Kidney (tissue), 14 donors: ENCODE data around the gene MYBBP1A. TPM values are rescaled to one million over a fixed set of nuclear protein-coding genes. Genes with fewer than 3 reads are reported as not detected.

Experiments used
- DNase-seq, 5 donors: peaks; one replicate each; pipeline ENCODE4 v3.0.0-alpha.2; 2013 to 2020
- FAIRE-seq: peaks from 2 replicates; lab custom pipeline; 2012; peaks lifted over from hg19 to GRCh38; lab: Jason Lieb, UNC
- H3K27ac ChIP-seq, 2 donors: one replicate each; pipeline ENCODE4 v1.7.0; 2013; ENCODE audit warnings: low read depth in 2 of 2, low read length in 2 of 2, inconsistent platforms in 1 of 2
- H3K27me3 ChIP-seq: one replicate; pipeline ENCODE4 v1.7.1; 2013; ENCODE audit warnings: low read length, inconsistent platforms; ENCODE audit not compliant: control insufficient read depth, insufficient read depth
- H3K36me3 ChIP-seq, 3 donors: one replicate each; pipeline versions ENCODE4 v1.7.0 to v1.7.1; 2013; ENCODE audit warnings: low read length in 3 of 3, control low read depth in 1 of 3, inconsistent platforms in 1 of 3; ENCODE audit not compliant: insufficient read depth in 3 of 3, control insufficient read depth in 2 of 3
- H3K4me1 ChIP-seq, 3 donors: one replicate each; pipeline versions ENCODE4 v1.7.0 to v1.7.1; 2013; ENCODE audit warnings: low read length in 3 of 3, inconsistent platforms in 1 of 3, low read depth in 1 of 3; ENCODE audit not compliant: control insufficient read depth in 2 of 3, insufficient read depth in 2 of 3
- H3K4me3 ChIP-seq, 3 donors: one replicate each; pipeline versions ENCODE4 v1.7.0 to v1.8.1; 2013; ENCODE audit warnings: low read length in 3 of 3, control low read depth in 1 of 3, inconsistent platforms in 1 of 3
- H3K9ac ChIP-seq, 3 donors: one replicate each; pipeline versions ENCODE4 v1.7.0 to v1.7.1; 2013; ENCODE audit warnings: low read length in 3 of 3, control low read depth in 1 of 3, inconsistent platforms in 1 of 3
- H3K9me3 ChIP-seq, 3 donors: one replicate each; pipeline versions ENCODE4 v1.7.0 to v1.7.1; 2013; ENCODE audit warnings: low read length in 3 of 3, control low read depth in 1 of 3, inconsistent platforms in 1 of 3; ENCODE audit not compliant: control insufficient read depth in 2 of 3, insufficient read depth in 1 of 3
- CTCF ChIP-seq: IDR thresholded peaks from 3 replicates; pipeline ENCODE4 v1.5.1; 2012; ENCODE audit warnings: mild to moderate bottlenecking, moderate library complexity, borderline replicate concordance; ENCODE audit not compliant: insufficient read depth; ENCODE audit errors: extremely low read depth
- intact Hi-C: fragments of 100-400 bp; cut with DNase I; formaldehyde crosslinking; loops from one replicate; pipeline ENCODE4 v1.11.1; 2022
- polyA plus RNA-seq: library from polyadenylated mRNA; stranded (reverse); fragments of 350-450 nt; fragmentation: Illumina TruSeq; extraction: RNeasy Lipid Tissue Mini Kit (QIAGEN cat#74804); gene quantifications from one replicate; pipeline ENCODE4 v1.2.3, GENCODE V29; 2014; ENCODE audit warnings: low read depth, low replicate concordance; ENCODE audit not compliant: insufficient read depth
- total RNA-seq: library from RNA; stranded (reverse); fragmentation: NEBNext Ultra II Directional; extraction: Animal tissue kit (Norgen Biotek cat#: 25700); gene quantifications from one replicate; pipeline ENCODE4 v1.2.1, GENCODE V29; 2021
- donor health status: control.
- donor health status: control.
- donor health status: control.
- donor health status: control.
- donor health status: control.
- donor health status: DM: yes; HTN: yes; CAD: no.
- donor health status: Normal renal cell carcinoma (clear cell type).

MYBBP1A gene
- total and polyA plus RNA-seq, 2 donors from 2014 or later = 11.9 to 51.6 TPM

GRCh38 chr17:4510618-4510941 is 44.6 kb downstream of the MYBBP1A start:
- intact Hi-C loops = no loop called here
- TF ChIP-seq CTCF = no peak
- no peak overlapping the region for H3K9ac ChIP-seq
- no peak for FAIRE-seq
- H3K4me3 ChIP-seq = no peak overlapping the region
- DNase-seq = no peak
- H3K27ac ChIP-seq = no peak overlapping the region
- no peaks in the 10 kb centered on the region for H3K36me3 ChIP-seq
- peaks cover 0 to 48% (median 36%) of the 10 kb centered on the region in 3 donors for H3K4me1 ChIP-seq
- H3K27me3 ChIP-seq = no peaks in the 10 kb centered on the region
- H3K9me3 ChIP-seq = no peaks in the 10 kb centered on the region

- peak overlapping the region in 1 of 2 donors; percentile 57 for H3K27ac ChIP-seq
- H3K9ac ChIP-seq = no peak overlapping the region
- FAIRE-seq (no peak), DNase-seq (peak in 1 of 5 donors; percentile 89)
- TF ChIP-seq CTCF = no peak
- H3K4me1 ChIP-seq = peaks cover 0 to 45% (median 33%) of the 10 kb centered on the region in 3 donors
- intact Hi-C loops = no loop called here
- H3K27me3 ChIP-seq = no peaks in the 10 kb centered on the region
- no peaks in the 10 kb centered on the region for H3K9me3 ChIP-seq
- H3K36me3 ChIP-seq = no peaks in the 10 kb centered on the region
- no peak overlapping the region for H3K4me3 ChIP-seq
These were observed 45.1 kb downstream of the MYBBP1A start for GRCh38 chr17:4509923-4510617.

GRCh38 chr17:4509401-4509800 is 45.8 kb downstream of the MYBBP1A start:
- intact Hi-C loops = no loop called here
- Histone ChIP-seq H3K27me3 (no peaks in the 10 kb centered on the region), H3K9me3 (no peaks in the 10 kb centered on the region), H3K4me1 (peaks cover 0 to 47% (median 39%) of the 10 kb centered on the region in 3 donors), H3K27ac (peak overlapping the region; percentile 32 to 57), H3K36me3 (no peaks in the 10 kb centered on the region), H3K4me3 (no peak overlapping the region), H3K9ac (peak overlapping the region in 1 of 3 donors; percentile 7)
- no peak for TF ChIP-seq CTCF
- FAIRE-seq (no peak), DNase-seq (no peak)
